Limb (tissue), 2 donors: Measurements from ENCODE around the gene KRT17.
A peak's percentile ranks its signal among the peaks of the same experiment; 100 is the strongest.

ENCODE experiments used
- DNase-seq, 2 donors: peaks; one replicate each; pipeline ENCODE4 v3.0.0-alpha.2; 2016; ENCODE audit errors: extremely low spot score in 2 of 2

KRT17 gene

DNA sequence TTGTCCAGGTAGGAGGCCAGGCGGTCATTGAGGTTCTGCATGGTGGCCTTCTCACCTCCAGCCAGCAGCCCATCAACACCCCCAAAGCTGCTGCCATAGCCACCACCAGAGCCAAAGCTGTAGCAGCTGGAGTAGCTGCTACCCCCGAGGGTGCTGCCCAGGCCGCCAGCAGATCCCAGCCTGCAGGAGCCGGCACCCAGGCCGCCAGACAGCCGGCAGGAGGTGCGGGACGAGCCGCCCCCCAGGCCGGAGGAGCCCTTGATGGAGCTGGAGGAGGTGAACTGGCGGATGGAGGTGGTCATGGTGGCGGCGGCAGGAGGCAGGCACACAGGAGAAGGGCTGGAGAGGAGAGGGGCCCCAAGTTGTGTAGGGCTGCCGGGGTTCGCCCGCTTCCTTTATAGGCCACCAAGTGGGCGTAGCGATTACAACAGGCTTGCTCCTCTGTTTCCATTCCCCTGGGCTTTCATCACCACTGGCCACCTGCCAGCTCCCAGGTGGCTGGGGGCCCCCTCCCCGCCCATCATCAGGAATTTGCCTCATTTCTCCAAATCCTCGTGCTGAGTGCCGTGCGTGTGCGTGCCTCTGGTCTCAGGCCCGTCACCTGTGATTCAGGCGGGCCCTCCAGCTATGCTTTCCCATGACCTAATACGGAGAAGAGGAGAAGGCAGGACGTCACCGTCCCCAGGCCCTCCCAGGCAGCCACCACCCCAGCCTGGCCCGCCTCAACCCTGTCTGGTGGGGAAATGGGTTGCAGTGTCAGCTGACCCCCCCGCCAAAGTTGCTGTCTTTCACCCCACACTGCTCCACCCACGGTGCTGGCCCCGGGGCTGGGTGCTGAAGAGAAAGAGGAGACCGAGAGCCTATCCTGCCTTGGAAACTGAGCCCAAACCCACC lies at the start of gene KRT17:
KRT17 (minus strand) TSS at position 368 of the 894 bp plus-strand sequence; CDS start at position 302, 66 bp downstream.
- peak in 1 of 2 donors; percentile 63 for DNase-seq

DNA sequence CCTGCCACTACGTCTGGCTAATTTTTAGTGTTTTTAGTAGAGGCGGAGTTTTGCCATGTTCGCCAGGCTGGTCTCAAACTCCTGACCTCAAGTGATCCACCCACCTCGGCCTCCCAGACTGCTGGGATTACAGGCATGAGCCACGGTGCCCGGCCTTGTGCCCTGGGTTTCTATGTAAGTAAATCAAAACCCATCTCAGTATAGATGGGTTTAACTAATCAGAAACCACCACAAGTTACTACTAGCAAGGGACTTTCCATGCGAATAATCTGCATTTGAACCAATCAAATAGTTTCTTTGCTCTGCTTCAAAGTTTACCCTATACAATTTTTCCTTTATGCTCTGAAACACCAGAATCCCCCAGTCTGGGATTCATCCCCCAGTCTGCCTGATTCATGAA lies 47.8 kb upstream of the KRT17 start:
- DNase-seq, result no peak

DNA sequence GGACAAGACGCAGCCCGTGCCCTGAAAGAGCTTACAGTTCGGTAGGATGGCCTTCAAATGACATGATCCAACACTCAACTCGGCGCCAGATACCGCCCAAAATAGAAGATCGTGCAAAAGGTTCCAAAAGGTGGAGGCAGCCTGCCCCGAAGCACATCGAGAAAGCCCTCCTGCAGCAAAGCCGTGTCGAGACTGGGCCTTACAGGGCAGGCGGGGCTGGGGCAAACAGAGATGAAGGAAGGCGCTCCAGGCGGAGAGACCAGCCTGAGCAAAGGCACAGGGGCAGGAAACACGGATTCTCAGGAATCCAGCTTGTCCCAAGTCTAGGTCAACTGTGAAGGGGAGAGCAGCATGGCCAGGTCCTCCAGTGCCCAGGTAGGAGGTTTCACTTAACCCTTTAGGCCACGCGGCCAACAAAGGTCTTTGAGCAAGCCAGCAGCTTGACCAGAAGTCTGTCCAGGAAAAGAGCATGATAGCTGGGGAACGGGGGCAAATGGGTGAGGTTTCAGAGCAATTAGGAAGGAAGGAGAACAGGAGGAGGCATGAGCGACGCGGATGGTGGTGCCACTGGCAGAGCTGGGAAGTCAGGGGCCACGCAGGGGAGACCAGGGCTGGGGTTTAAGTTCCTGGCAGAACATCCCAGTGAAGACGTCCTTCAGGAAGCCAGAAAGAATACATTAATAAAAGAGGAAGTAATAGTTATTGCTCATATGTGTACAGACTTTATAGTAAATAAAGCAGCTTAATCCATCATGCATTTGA lies 43.1 kb upstream of the KRT17 start:
- no peak for DNase-seq

DNA sequence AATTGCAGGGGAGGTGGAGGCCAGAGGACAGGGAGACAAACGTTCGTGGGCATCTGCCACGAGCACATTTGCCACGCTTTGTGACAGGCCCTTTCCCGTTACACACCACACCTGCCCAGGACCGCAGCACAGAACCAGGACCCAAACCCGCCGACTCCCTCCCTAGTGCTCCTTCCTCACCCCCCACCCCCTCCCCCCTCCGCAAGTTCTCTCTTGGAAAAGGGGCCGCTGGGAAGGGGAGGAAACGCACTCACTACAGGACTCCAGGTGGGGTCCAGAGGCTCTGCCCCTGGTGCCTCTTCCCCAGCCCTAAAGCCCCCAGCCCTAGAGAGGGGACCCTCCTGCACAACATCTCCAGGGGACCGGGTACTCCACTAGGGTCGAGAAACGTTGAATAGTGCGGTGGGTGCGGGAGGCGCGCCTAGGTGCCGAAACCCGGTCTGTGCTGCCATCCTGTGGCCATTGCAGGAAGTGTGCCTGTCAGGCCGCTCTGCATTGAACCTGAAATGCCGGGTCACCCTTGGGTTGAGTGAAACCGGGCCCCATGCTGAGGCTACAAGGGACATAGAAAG lies 42.4 kb upstream of the KRT17 start:
- peak; percentile 69 to 91 for DNase-seq

DNA sequence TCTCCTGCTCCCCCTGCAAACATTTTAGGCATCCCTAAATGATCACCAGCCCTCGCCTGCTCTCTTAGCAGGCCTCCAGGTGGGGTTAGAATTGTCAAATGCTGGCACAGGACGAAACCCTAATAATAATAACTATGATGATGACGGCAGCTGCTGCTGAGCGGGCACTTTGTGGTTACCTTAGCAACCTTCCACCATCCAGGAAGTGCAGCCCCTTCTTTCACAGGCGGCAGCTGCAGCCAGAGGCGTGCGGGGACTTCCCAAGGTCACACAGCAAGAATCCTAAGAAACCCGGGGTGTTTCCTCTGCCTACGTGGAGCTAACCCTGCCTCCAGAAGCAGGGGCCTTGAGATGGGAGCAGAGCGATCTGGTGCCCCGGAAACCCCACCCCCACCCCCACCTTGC lies 41.9 kb upstream of the KRT17 start:
- no peak for DNase-seq

DNA sequence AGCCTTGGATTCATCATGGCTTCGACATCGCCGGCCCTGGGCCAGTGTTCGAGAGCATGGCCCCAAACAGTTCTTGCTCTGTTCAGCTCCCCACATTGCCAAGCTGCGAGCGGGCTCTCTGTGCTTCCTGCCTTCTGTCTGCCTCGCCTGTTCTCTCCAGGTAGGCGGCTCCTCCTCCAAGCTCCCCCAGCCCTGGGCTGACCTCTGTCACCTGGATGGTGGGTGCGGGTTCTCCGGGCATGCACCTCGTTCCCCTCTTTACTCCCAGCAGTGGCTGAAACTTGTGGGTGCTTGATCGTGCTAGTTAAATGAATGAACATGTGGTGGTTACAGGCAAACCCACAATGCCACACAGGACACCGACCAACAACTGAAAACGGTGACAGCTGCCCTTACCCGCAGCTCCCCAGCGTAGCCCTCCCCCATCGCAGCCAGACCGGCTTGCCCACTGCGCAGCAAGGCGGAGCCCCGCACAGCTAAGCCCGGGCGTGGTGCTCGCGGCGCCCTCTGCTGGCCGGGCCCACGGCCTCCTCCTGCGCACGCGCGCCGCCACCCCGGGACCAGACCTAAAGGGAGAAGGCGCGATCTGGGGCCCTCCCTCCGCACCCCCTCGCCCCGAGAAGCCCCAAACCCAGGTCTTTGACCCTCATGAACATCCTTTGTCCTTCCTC lies 41.3 kb upstream of the KRT17 start:
- peak; percentile 82 to 93 for DNase-seq

DNA sequence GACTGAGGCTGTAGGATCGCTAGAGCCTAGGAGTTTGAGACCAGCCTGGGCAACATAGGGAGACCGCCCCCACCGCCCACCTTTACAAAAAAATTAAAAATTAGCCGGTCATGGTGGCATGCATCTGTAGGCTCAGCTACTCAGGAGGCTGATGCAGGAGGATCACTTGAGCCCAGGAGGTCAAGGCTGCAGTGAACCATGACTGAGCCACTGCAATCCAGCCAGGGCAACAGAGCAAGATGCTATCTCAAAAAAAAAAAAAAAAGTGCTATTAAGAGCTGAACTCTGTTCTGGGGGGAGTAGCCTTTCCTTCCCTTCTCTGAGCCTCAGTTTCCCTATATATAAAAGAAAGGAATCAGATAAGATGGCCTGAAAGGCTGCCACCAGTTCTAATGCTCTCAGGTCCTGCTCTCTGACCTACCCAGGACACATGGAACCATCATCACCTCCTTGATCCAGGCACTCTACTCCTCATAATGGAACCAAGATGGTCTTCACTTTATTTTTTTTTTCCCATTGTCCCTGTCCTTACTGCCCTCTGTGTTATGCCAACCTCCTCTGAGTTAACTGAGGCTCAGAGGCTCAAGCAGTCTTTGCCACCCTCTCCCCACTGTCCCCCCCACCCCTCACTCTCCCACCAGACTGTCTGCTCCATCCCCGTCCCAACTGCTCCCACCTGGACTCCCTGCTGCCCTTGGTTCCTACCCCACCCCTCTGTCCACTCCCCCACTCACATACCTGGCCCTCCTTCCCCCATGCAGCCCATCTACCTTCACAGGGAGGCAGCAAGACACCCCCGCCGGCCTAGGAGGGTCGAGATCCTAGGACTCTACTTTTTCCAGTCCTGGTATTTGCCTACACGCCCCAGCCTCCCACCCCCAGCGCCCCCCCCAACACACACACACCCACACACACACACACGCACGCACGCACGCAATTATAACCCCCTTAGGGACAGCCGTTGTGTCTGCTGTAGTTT lies 40.5 kb upstream of the KRT17 start:
- DNase-seq, result no peak

DNA sequence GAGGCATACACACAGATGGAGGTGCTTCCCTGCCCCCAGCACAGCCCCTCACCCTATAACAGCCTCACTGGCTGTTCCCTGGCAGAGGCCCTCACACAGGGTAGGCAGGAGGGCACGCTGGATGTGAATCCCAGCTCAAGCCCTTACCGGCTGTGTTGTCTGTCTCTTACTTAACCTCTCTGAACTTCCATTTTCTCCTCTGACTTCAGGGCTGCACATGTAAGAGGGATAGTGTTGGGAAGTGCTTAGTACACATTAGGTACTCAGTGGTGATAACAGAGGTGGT lies 39.7 kb upstream of the KRT17 start:
- DNase-seq, result no peak

DNA sequence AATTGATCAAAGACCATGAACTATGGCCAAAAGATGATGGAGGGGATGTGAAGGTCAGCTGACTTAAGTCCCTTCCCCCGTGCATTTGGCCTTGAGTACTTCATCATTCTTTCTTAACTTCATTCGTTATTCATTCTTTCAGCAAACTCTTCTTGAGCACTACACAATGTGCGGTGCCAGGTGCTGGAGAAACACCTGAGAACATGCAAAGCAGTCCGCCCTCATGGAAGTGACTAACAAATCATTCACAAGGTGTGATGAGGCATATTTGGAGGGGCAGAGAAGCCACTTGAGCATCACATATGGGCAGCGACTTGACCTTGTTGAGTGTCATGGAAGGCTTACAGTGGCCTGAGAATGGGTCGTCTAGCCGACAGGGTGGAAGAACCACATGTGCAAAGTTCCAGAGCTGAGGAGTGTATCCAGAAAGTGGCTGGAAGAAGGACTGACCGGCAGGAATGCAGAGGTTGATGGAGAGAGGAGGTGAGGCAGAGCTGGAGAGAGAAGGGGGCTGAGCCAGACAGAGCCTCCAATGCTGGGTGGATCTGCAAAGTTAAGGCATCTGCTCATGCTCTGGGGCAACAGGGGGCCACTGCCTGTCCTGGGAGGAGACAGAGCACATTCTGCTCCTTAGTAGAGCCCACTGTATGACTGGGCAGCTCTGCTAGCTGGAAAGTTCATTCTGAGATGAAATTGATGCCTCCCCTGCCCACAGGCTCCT lies 39.2 kb upstream of the KRT17 start:
- DNase-seq, result no peak

DNA sequence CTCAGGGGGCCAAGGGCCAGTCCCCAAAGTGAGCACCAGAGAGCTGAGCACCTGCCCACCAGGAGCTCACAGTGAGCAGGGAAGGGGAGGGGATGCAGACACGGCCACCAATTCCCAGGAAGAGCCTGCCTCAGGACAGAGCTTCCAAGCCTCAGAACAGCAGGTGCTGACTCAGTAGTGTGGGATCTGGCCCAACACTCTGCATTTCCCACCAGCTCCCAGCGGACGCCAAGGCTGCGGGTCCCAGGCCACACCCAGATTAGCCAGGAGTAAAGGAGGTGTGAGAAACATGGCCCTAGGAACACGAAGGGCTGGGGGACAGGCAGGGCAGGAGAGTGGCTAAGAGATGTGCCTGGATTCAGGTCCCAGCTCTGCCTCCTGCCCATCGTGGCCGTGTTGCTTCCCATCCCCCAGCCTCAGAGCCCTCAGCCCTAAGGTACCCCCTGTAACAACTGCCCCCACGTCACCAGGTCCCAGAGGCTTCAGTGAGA lies 35.9 kb upstream of the KRT17 start:
- DNase-seq, result no peak

DNA sequence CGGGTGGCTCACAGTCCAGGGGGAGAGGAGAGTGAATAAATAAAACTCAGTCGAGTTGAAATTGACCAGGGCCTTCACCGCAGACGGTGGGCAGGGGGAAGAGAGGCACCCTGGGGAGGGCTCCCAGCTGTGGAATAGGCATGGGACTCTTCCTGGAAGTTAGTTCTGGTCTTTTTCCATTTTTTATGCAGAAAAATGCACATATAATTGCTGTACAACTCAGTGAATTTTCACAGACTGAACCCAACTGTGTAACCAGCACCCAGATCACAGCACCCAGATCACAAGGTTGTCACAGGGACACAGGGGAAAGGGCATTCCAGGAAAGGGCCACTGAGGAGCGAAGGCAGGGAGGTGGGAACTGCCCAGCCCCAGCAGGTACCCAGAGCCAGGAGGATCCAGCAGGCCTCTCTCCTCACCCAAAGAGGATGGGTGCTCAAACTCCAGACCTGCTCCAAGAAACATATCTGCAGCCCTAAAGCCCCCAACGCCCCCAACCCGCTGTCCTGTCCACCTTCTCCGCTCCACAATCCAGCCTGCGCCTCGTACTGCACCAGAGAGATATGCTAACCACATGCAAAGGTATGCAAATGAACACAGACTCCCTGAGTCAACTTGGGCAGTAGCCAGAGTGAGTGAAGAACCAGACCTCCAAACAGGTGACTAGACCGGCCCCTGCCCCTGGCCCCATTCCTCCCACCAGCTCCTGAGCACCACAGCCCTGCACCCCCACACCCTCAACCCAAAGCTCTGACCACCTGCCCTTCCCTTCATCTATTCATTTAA lies 35.2 kb upstream of the KRT17 start:
- no peak for DNase-seq

DNA sequence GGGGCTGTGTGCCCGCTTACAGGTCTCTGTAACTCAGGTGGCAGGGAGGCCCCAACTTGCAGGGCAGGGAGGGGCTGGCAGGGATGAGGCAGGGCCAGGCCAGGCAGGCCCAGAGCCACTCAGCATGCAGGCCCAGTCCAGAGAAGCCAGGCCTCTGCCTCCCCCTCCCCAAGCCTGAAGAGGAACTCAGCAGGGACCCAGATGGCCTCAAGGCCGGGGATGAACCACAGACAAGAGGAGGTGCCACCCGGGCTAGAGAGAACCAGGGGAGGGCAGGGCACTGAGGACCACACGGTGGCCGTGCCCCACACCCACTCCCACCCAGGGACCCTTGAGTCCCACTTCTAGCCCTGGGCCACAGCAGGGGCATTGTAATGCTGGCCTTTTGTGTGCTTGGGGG lies 34.5 kb upstream of the KRT17 start:
- DNase-seq, result no peak

DNA sequence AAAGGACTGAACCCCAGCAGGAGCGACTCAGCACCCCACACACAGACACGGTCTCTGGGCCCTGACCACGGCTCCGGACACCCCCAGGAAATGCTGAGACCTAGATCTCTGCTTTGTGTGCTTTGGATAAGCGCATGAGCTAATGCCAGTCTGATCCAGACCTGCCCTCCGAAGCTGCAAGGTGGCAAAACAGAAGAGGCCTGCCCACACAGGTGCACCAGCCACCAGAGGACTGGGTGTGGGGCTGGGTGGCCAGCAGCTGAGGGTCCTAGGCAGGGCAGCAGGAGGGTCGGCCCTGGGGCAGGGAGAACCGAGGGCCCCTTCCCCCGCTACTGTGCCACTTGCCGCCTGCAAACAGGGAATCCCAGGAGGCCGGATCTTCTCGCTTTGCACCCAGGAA lies 33.6 kb upstream of the KRT17 start:
- no peak for DNase-seq

DNA sequence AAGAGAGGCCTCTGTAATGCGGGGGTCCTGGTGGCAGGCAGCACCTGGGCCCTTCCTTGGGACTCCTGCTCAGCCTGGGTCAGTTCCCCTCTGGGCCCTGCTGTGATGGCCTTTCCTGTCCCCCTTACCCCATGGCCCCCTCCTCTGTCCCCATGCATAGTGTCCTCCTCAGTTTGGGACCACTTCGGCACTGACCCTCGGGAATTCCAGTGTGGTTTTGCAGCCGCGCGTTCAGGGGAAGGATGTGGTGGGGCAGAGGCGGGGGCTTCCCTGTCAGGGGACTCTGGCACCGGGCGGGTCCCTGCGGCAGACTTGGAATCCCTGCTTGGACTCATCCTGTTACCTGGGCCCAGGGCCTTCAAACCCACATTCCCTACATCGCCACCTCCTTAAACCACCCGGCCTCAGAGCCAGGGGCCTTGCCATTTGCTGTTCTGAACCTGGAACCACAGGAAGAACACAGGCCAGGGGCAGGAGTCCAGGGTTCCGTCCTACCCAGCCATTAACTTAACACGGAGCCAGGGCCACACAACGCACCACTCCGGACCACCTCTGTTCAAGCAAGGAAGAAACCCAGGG lies 32.9 kb upstream of the KRT17 start:
- no peak for DNase-seq

DNA sequence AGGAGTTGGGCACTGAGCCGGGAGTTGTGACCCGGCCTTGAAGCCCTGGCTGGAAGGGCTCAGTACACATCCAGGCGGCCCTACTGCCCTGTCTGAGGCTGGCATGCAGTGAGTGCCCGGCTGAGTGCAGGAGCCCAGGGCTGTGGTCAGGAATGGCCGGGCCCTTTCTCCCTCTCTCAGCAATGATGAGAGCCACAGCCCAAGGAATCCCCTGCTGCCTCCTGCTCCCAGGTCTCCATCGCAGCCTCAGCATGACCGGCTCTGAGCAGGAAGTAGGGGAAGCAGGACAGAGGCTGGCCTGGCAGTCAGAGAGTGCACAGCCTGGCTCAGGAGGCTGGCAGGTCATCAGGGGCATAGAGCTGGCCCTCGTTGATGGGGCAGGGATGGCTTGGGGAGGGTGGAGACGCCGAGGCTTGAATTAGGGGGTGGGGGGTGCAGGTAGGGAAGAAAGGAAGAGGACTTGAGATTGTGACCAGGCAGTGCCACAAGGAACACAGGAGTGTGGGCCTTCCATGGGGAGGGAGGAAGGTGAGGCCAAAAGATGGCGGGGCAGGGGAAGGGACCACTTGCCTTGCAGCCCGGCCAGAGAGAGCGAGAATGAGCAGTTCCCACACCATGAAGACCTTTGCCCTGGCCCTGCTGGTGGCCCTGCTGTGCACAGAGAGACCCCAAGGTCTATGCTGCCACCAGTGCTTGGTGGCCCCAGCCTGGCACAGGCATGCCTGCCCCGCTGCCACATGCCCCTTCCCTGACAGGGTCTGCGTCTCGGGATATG lies 32.1 kb upstream of the KRT17 start:
- DNase-seq, result no peak

DNA sequence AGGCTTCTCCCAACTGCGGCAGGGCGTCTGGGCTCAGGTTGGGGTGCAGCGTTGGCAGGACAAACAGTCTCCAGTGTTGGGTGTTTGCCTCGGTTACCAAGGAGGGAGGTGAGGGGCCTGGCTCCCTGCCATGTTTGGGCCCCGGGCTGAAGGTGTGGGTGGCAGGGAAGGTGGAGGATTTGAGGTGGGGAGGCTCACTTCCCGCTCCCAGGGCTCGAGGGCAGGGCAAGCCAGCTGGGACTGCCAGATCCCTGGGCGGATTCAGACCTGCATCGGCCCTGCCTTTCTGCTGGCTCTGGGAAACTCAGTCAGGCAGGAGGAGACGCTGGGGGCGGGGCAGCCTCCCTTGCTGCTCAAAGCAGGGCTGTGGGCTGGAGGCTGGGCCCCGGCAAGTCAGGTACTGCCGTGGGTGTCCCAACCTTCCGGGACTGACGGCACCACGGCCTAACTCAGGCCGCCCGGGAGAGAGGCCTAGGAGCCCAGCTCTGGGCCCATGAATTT lies 31.3 kb upstream of the KRT17 start:
- peak in 1 of 2 donors; percentile 70 for DNase-seq

DNA sequence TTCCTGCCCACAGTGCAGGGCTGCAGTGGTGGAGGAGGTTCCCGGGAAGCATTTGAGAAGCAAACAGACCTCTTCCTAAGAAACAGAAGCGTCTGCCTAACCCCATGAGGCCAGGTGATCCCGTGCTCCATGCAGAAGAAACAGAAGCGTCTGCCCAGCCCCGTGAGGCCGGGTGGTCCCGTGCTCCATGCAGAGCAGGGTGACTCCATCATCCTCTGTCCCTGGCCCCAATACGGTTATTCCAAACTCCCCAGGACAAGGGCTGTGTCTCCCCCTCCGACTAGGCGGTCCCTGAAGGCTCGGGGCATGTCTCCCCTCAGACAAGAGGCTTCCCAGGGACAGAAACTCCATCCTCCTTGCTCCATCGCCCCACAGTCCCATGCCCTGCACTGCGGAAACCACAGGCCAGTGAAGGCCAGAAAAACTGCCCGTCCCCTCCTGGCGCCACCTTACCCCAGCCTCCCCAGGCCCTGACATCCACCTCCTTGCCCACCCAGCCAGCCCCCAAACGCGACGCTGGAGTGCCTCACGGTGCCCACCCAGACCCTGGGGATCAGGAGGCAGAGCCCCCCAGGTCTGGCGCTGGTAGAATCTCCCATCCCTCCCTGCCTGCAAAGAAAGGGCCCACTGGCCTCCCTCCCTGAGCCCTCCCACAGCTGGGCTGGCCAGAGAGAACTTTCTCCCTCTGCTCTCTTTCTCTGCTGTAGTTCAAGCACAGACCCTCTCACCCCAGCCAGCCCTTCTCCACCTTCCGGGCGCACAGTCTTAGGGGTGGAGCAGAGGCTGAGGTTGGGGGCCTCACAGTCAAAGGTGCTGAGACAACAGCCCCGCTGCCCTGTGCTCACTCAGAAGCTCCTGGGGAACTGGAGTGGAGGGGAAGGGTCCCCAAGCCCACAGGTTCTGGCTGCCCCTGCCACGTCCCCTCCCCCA lies 30.6 kb upstream of the KRT17 start:
- DNase-seq, result no peak
